H9 (cell line): ENCODE measurements around the gene ASPRV1. TPM values are rescaled to one million over a fixed set of nuclear protein-coding genes. Genes with fewer than 3 reads are reported as not detected.
A peak's percentile ranks its signal among the peaks of the same experiment; 100 is the strongest.

ENCODE experiments used
- DNase-seq: peaks from one replicate; pipeline ENCODE4 v3.0.0-alpha.2; 2017
- H2AFZ ChIP-seq: one replicate; pipeline ENCODE4 v1.6.1; 2013; ENCODE audit warnings: mild to moderate bottlenecking, low read length, control low read depth, moderate library complexity
- H2AK5ac ChIP-seq: 2 replicates; pipeline ENCODE4 v1.6.1; 2013; ENCODE audit warnings: low read length, control low read depth, mixed read lengths; ENCODE audit not compliant: insufficient read length
- H2BK120ac ChIP-seq: one replicate; pipeline ENCODE4 v1.6.1; 2013; ENCODE audit warnings: low read depth, mild to moderate bottlenecking, low read length, control low read depth, inconsistent platforms; ENCODE audit not compliant: poor library complexity, severe bottlenecking
- H2BK12ac ChIP-seq: 2 replicates; pipeline ENCODE4 v1.6.1; 2013; ENCODE audit warnings: low read length, control low read depth, mixed read lengths, low read depth; ENCODE audit not compliant: insufficient read length
- H2BK15ac ChIP-seq: 2 replicates; pipeline ENCODE4 v1.6.1; 2013; ENCODE audit warnings: low read depth, low read length, control low read depth
- H2BK20ac ChIP-seq: one replicate; pipeline ENCODE4 v1.6.1; 2013; ENCODE audit warnings: low read depth, mild to moderate bottlenecking, low read length, control low read depth, inconsistent platforms; ENCODE audit not compliant: poor library complexity, severe bottlenecking
- H2BK5ac ChIP-seq: 2 replicates; pipeline ENCODE4 v1.6.1; 2013; ENCODE audit warnings: low read length, control low read depth, mixed read lengths; ENCODE audit not compliant: insufficient read length
- H3K14ac ChIP-seq: 2 replicates; pipeline ENCODE4 v1.6.1; 2013; ENCODE audit warnings: low read length, control low read depth; ENCODE audit not compliant: insufficient read depth
- H3K18ac ChIP-seq: 2 replicates; pipeline ENCODE4 v1.6.1; 2013; ENCODE audit warnings: low read depth, mild to moderate bottlenecking, mixed read lengths, low read length, control low read depth; ENCODE audit not compliant: insufficient read length
- H3K23ac ChIP-seq: 2 replicates; pipeline ENCODE4 v1.6.1; 2013; ENCODE audit warnings: low read length, control low read depth, mixed read lengths, low read depth; ENCODE audit not compliant: insufficient read length
- H3K23me2 ChIP-seq: 2 replicates; pipeline ENCODE4 v1.6.1; 2013; ENCODE audit warnings: low read depth, mild to moderate bottlenecking, mixed read lengths, low read length, control low read depth; ENCODE audit not compliant: insufficient read length, poor library complexity, severe bottlenecking
- H3K27ac ChIP-seq: 2 replicates; pipeline ENCODE4 v1.5.1; 2013; ENCODE audit warnings: low read length, control low read depth, mixed read lengths, low read depth; ENCODE audit not compliant: insufficient read length
- H3K27me3 ChIP-seq: 2 replicates; pipeline ENCODE4 v1.6.1; 2013; ENCODE audit warnings: low read length, control low read depth, inconsistent platforms; ENCODE audit not compliant: insufficient read depth
- H3K4ac ChIP-seq: 2 replicates; pipeline ENCODE4 v1.6.1; 2013; ENCODE audit warnings: low read depth, mild to moderate bottlenecking, control low read depth, inconsistent platforms, low read length, moderate library complexity
- H3K4me1 ChIP-seq: 2 replicates; pipeline ENCODE4 v1.6.1; 2013; ENCODE audit warnings: low read length, control low read depth, inconsistent platforms; ENCODE audit not compliant: insufficient read depth
- H3K4me2 ChIP-seq: 2 replicates; pipeline ENCODE4 v1.6.1; 2013; ENCODE audit warnings: low read length, control low read depth, mixed read lengths; ENCODE audit not compliant: insufficient read length, insufficient read depth
- H3K56ac ChIP-seq: 2 replicates; pipeline ENCODE4 v1.6.1; 2013; ENCODE audit warnings: low read depth, mild to moderate bottlenecking, mixed read lengths, low read length, control low read depth; ENCODE audit not compliant: insufficient read length
- H3K79me1 ChIP-seq: 2 replicates; pipeline ENCODE4 v1.6.1; 2013; ENCODE audit warnings: low read depth, mild to moderate bottlenecking, moderate library complexity, low read length, control low read depth, inconsistent platforms; ENCODE audit not compliant: insufficient read depth, poor library complexity, severe bottlenecking
- H3K79me2 ChIP-seq: 2 replicates; pipeline ENCODE4 v1.6.1; 2013; ENCODE audit warnings: low read length, control low read depth, inconsistent platforms; ENCODE audit not compliant: insufficient read depth
- H3K9ac ChIP-seq: 2 replicates; pipeline ENCODE4 v1.6.1; 2013; ENCODE audit warnings: low read length, control low read depth, mixed read lengths; ENCODE audit not compliant: insufficient read length; ENCODE audit errors: extremely low read depth
- H3K9me3 ChIP-seq: one replicate; pipeline ENCODE4 v1.6.1; 2013; ENCODE audit warnings: low read depth, low read length, inconsistent platforms; ENCODE audit not compliant: control insufficient read depth
- H3T11ph ChIP-seq: one replicate; pipeline ENCODE4 v1.6.1; 2013; ENCODE audit warnings: mild to moderate bottlenecking, low read length, control low read depth, inconsistent platforms
- H4K20me1 ChIP-seq: one replicate; pipeline ENCODE4 v1.6.1; 2013; ENCODE audit not compliant: control insufficient read depth, insufficient read length, insufficient read depth
- H4K5ac ChIP-seq: 2 replicates; pipeline ENCODE4 v1.6.1; 2013; ENCODE audit warnings: low read depth, mild to moderate bottlenecking, mixed read lengths, low read length, control low read depth; ENCODE audit not compliant: insufficient read length
- H4K8ac ChIP-seq: replicated peaks from 2 replicates; pipeline ENCODE4 v1.6.1; 2013; ENCODE audit warnings: low read length, control low read depth, mixed read lengths, low read depth; ENCODE audit not compliant: insufficient read length
- H4K91ac ChIP-seq: 2 replicates; pipeline ENCODE4 v1.6.1; 2013; ENCODE audit warnings: low read depth, mild to moderate bottlenecking, moderate library complexity, mixed read lengths, low read length, control low read depth; ENCODE audit not compliant: insufficient read length
- H3K27ac Mint-ChIP-seq, 3 experiments: 2 replicates in 2 of 3; 3 replicates in 1 of 3; pipeline ENCODE4 v1.8.0; 2020 to 2021; ENCODE audit warnings: mixed read lengths in 3 of 3, mild to moderate bottlenecking in 1 of 3, moderate library complexity in 1 of 3
- H3K27me3 Mint-ChIP-seq: 2 replicates; pipeline ENCODE4 v1.8.0; 2021; ENCODE audit warnings: low read depth, mild to moderate bottlenecking, moderate library complexity, mixed read lengths
- H3K36me3 Mint-ChIP-seq, 3 experiments: 2 replicates in 2 of 3; 3 replicates in 1 of 3; pipeline ENCODE4 v1.8.0; 2020 to 2021; ENCODE audit warnings: low read depth in 3 of 3, mixed read lengths in 3 of 3; ENCODE audit not compliant: insufficient read depth in 1 of 3
- H3K4me1 Mint-ChIP-seq, 2 experiments: 2 replicates each; pipeline ENCODE4 v1.8.0; 2020; ENCODE audit warnings: mixed read lengths in 2 of 2
- H3K4me3 Mint-ChIP-seq, 2 experiments: 2 replicates in 1 of 2; 3 replicates in 1 of 2; pipeline ENCODE4 v1.8.0; 2020 to 2021; ENCODE audit warnings: mild to moderate bottlenecking in 2 of 2, mixed read lengths in 2 of 2, moderate library complexity in 1 of 2
- H3K9me3 Mint-ChIP-seq, 2 experiments: 2 replicates in 1 of 2; 3 replicates in 1 of 2; pipeline ENCODE4 v1.8.0; 2020; ENCODE audit warnings: mild to moderate bottlenecking in 2 of 2, mixed read lengths in 2 of 2, moderate library complexity in 1 of 2
- CTCF ChIP-seq: fragments of 200-600 bp; sonication (generic); conservative IDR thresholded peaks from 3 replicates; pipeline ENCODE4 v1.8.0; 2021; ENCODE audit warnings: antibody characterized with exemption, mild to moderate bottlenecking
- WGBS: extraction: QIAGEN DNeasy Blood & Tissue Kit; methylation state at CpG from one replicate; pipeline ENCODE4 v1.1.7; 2013; ENCODE audit warnings: missing lambda C conversion rate, low lambda C conversion rate, mixed read lengths; ENCODE audit not compliant: insufficient read length; ENCODE audit errors: extremely low coverage; 5-methylcytosine and 5-hydroxymethylcytosine counted together
- total RNA-seq: library from RNA; stranded (reverse); gene quantifications from 2 replicates; pipeline ENCODE4 v1.2.1, GENCODE V29; 2021

The ASPRV1 gene
- total RNA-seq, 1 experiment from 2014 or later: 0.57 TPM

GRCh38 chr2:70003093-70003830 lies 41.8 kb upstream of the ASPRV1 start:
- no peaks in the 10 kb centered on the region for H3K9me3 Mint-ChIP-seq
- peaks cover 31 to 38% of the 10 kb centered on the region in 2 experiments for H3K4me1 Mint-ChIP-seq
- no peaks in the 10 kb centered on the region for H3K27me3 Mint-ChIP-seq

More at GRCh38 chr2:70003093-70003830, 41.8 kb upstream of the ASPRV1 start:
- TF ChIP-seq CTCF: no peak
- Histone ChIP-seq H2BK12ac (no peak overlapping the region), H2BK5ac (no peak overlapping the region), H2BK20ac (no peak overlapping the region), H3K56ac (no peak overlapping the region), H3K27ac (no peak overlapping the region), H3T11ph (no peak overlapping the region), H2AFZ (no peak overlapping the region), H4K20me1 (no peaks in the 10 kb centered on the region), H4K91ac (no peak overlapping the region), H3K9ac (no peak overlapping the region), H2BK15ac (no peak overlapping the region), H2BK120ac (no peak overlapping the region), H3K4ac (no peak overlapping the region), H3K9me3 (no peaks in the 10 kb centered on the region), H4K8ac (no peak overlapping the region), H3K18ac (no peak overlapping the region), H3K4me2 (no peak overlapping the region), H3K23ac (no peak overlapping the region), H3K27me3 (no peaks in the 10 kb centered on the region), H3K79me1 (no peaks in the 10 kb centered on the region), H3K4me1 (peaks cover 6% of the 10 kb centered on the region; the same call in 1 of the 2 replicates), H2AK5ac (no peak overlapping the region), H3K14ac (no peak overlapping the region), H3K23me2 (no peaks in the 10 kb centered on the region), H4K5ac (no peak overlapping the region), H3K79me2 (no peaks in the 10 kb centered on the region)
- DNase-seq: no peak
- Mint-ChIP-seq H3K27ac (peak overlapping the region in 1 of 3 experiments; percentile 85; a peak in 3 of 7 replicates), H3K4me3 (no peak overlapping the region), H3K36me3 (no peaks in the 10 kb centered on the region)
- no CpG with 5 or more reads among the region's 6 CpGs for WGBS
